Fibroblast of skin of left quadriceps (primary cell): ENCODE data around the gene HSD3B2.
"Not testable (repeated sequence)": the region's sequence is repeated elsewhere in the genome, so short reads cannot be mapped to it uniquely, and the experiment has no call there.

Source experiments
- DNase-seq, 2 experiments: peaks; one replicate each; pipeline ENCODE4 v3.0.0-alpha.2; 2013; ENCODE audit warnings: low read depth in 2 of 2

Gene HSD3B2

DNA sequence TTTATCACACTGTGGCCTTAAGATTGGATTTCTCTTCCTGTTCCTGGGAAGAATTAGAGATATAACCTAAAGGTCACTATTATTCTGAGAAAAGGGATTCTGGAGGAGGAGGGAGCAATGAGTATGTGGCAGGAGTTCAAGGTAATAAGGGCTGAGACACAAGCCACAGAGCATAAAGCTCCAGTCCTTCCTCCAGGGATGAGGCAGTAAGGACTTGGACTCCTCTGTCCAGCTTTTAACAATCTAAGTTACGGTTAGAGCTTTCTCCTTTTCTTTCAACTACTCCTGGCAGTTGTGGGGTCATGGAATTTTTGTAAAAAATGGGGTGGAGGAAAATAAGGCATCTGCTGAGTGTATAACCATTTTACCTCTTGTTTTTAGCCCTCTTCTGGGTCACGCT is at the start of gene HSD3B2:
HSD3B2 (plus strand) TSS at position 201 of the 400 bp plus-strand sequence. CDS start 270 bp downstream, outside the sequence.
- no peak for DNase-seq

DNA sequence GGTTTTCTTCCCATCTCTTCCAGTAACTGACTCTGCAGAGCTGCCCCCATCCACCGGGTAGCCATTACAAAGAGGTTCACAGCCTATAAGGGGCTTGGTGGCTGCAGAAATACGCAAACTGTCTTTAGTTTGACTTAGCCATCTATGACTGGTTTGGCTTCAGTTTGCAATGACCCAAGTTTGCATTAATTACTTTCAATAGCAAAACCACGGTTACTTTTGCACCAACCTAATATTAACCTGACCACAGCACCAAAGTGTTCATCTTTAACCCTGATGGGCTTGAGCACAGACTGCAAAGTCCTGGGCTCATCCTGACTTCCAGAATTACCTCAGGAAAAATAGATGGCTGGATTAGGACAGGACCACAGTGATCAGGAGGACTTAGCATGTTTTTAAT is 48.5 kb upstream of the HSD3B2 start:
- DNase-seq: no peak

DNA sequence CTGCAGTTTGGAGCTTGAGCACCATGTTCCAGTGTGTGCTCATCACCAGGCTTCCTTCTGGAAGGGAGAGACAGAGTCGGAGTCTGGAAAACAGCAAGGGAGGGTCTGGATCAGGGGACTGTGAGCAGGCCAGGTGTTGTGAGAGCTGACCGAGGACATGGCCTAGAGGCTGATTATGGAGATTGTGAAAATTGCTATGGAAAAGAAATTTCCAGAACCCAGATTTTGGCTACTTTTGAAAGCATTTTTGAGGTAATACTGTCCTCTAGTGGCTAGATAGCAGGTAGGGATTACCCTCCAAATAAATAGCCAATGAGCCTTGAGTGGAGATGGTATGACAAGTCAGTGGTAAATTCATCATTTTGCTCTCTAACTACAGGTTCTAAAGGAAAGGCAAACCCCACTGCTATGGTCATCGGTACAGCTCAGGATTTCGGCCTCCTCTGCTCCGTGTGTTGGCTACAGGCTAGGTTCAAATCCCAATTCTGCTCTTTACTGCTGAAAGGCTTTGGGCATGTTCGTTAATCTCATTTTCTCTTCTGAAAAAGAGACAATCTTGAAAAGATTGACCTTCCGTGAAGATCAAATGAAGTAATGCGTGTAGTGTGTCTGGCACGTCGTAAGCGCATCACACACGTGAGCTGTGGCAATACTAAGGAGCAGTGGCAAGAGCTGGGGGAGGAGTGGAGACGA is 47.4 kb upstream of the HSD3B2 start:
- peak; percentile 35 to 41 for DNase-seq

DNA sequence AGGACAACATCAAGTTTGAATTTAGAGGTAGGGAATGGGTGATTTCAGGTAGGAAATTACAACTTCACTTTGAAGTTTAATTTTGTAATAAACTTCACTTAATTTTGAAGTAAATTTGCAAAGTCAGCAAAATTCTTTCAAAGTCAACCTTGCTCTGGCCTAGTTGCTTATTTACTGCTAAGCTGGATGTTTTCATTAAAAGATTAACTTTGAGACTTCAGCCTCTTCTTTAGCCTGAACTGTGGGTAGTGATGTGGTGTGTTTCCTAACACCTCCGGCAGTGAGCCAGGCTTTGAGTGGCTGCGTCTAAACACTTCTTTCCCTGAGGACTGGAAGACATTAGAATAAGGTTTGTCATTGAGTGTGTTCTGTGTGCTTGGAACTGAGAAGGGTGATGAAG is 46.4 kb upstream of the HSD3B2 start, which contains the start of gene HAO2:
HAO2 (plus strand) TSS at position 232 of the 400 bp plus-strand sequence. CDS start 12,301 bp downstream, outside the sequence.
- DNase-seq: no peak

DNA sequence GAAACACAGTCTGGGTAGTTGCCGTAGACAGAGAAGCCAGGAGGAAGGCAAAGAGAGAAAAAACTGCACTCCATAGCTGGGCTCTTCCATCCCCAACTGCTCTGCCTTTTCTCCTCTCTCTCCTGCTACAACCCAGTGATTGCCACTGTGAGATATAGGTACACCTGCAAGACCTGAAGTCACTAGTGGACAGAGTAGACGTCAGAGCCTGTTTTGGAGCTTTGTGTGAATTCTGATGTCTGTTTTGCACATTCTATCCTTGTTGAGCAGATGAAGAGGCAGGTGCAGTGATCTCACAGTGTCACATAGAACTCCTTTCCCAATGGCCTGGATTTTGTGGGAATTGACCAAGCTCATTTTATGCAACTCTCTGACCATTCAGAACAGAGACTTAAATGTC is 44.2 kb upstream of the HSD3B2 start:
- no peak for DNase-seq

DNA sequence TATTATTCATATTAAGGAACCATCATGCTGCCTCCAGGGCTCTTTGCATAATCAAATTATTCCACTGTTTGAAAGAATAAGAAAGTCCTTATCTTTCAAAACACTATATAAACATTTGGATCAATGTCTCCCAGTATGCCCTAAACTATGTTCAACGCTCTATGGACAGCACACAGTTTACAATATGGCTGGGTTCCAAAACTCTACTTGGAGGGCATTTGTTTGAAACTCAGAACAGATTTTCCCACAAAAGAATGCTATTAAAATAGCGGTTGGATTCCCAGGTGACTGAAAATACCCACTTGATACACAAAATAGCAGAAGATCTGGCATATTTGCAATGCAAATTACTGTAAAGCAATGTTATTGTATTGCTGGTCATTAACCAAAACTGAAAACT is 43.1 kb upstream of the HSD3B2 start:
- DNase-seq: no peak

DNA sequence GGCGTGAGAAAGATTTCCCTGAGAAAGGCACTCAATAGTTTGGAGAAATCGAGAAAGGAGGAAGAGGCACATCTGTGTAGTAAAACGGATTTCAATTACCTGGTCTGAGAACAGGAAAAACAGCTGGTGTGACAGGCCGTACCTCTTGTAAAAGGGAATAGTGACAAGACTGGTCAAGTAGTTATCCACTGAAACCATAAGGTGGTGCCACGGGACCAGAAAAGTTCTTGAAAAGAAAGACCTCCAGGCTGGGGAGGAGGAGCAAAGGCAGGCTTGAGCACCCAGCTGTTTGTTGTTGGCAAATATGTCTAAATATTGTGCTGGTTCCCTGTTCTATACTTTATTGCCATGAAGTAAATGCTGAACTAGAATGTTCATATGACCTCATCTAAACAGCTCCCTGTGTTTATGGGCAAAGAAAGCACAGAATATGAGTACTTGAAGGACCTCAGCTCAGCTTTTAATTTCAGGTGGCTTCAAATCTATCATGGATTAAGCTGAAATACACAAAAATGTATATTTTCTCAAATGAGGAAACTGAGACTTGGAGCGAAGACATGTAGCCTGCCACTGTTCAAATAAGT is 42.4 kb upstream of the HSD3B2 start:
- DNase-seq: no peak

DNA sequence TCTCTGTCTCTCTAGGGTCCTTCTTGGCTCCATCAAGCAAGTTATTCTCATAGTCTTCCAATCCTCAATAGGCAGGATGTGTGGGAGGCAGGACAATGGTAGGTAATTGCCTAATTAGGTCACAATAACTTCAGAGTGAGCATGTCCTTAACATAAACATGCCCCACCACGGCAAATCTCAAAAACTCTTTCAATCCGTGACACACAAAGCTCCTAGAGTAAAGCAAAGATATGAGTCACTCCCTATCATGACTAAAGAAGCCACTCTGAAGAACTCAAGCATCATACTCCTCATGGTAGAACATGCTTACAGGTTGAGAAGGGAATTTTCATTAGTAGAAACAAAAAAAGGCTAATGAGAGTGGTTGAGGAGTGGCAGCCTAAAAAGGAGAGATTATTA is 41.5 kb upstream of the HSD3B2 start:
- DNase-seq: no peak

DNA sequence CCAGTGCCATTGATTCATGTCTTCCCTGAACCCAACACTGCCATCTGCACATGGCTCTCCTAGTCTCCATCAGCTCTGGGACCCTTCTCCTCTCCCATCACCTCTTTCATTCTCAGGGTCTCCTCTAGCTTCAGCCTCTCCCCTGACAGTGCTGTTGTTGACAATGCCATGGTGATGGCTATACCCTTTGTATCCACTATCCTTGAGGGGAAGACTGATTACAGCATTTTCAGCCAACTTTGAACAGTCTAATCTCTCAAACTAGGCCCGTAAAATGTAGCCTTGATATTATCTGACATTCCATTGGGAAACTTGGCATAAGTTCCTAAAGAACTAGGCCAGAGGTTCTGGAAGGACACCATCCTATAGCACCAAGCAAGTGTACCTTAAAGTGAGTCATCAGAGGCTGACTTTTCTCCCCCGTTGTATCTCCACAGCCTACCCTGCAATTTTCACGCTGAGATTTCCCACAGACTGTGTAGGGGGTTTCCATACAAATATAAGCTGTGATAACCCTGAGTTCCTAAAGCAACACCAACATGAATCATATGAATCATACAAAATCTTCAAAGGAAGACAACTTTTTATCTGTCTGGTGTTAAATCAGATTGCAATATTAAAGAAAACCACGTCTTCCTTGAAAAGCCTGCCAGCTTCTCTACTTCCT is 40.6 kb upstream of the HSD3B2 start:
- DNase-seq: no peak

DNA sequence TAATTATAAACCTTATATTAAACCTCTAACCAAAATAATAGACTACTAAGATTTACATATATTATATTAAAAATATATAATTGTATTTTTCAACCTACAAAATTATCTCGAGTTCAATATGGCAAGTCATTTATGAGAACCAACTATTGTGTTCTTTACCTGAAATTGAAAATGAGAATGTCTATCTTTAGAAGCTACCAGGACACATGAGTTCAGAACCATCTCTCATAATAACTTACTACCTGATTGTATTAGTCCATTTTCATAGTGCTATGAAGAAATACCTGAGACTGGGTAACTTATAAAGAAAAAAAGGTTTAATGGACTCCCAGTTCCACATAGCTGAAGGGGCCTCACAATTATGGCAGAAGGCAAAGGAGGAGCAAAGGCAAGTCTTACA is 39.6 kb upstream of the HSD3B2 start:
- DNase-seq: no peak

DNA sequence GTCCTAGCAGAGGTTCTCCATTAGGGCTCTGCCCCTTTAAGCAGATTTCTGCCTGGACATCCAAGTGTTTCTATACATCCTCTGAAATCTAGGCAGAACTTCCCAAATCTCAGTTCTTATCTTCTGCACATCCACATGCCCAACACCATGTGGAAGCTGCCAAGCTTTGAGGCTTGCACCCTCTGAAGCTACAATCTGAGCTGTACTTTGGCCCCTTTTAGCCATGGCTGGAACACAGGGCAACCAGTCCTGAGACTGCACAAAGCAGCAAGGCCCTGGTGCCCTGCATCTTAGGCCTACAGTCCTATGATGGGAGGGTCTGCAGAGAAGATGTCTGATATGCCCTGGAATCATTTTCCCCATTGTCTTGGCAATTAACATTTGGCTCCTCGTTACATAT is 38.4 kb upstream of the HSD3B2 start:
- DNase-seq: no peak

DNA sequence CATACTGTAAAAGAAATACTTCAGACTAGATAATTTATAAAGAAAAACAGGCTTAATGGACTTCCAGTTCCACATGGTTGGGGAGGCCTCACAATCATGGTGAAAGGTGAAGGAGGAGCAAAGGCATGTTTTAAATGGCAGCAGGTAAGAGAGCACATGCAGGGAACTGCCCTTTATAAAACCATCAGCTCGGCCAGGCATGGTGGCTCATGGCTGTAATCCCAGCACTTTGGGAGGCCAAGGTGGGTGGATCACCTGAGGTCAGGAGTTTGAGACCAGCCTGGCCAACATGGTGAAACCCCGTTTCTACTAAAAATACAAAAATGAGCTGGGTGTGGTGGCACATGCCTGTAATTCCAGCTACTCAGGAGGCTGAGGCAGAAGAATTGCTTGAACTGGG is 37.4 kb upstream of the HSD3B2 start:
- not testable (repeated sequence) for DNase-seq

DNA sequence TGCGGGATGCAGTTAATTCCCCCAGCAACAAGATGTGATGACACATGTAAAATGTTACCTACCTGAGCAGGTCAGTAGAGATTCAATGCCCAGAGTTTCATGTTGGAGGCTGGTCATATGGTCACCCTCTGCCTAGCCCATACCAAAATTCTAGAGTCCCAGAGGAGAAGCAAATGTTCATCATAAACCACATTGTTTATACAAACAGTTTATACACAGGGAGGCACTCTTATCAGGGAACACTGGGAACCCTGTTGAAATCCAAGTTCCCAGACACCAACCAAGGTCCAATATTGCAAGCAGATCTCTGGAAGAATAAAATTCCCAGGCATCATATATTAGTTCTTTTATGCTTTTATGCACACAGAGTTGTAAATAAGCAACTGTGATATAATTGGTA is 35.8 kb upstream of the HSD3B2 start:
- DNase-seq: no peak

DNA sequence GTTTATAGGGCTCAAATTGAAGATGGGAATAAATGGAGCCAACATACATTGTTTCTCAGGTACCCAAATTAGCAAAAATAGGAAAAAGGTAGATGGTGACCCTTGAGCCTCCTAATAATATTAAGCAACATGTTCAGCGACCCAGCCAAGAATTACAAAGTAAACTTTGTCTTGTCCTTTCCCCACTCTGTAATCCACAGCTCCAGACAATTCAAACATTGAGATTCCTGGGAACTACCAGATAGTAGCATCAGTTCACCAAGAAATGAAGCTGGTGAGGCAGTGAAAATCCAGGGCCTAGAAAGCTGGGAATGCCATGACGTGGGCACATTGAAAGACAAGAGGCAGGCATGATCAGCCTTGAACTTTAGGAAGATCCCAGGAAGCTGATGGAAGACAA is 34.6 kb upstream of the HSD3B2 start:
- no peak for DNase-seq

DNA sequence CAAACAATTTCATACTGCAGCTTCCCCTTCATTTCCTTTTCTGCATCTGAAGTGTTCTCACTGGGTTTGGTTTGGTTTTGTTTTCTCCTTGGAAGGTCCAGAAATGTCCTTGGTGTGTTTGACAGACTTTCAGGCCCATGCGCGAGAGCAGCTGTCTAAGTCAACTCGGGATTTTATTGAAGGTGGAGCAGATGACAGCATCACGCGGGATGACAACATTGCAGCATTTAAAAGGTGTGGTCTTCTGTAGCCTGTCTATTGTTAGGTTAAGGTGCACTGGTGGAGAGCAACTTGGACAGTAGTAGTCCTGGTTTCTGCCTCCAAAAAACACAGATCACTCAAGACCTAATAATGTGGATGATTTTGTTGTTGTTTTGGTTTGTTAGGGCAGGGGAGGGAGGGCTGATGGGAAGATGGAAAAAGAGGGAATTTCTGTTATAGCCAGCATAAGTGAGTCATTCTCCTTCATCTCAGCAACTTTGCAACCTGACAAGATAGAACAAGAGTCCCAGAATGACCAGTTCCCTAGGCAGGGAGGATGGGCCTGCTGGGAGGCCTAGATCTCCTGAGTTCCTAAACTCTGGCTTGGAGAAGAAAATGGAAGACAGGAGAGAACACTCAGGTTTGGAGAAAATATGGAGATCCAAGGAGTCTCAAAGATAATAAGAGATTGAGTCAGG is 33.8 kb upstream of the HSD3B2 start:
- DNase-seq: no peak

DNA sequence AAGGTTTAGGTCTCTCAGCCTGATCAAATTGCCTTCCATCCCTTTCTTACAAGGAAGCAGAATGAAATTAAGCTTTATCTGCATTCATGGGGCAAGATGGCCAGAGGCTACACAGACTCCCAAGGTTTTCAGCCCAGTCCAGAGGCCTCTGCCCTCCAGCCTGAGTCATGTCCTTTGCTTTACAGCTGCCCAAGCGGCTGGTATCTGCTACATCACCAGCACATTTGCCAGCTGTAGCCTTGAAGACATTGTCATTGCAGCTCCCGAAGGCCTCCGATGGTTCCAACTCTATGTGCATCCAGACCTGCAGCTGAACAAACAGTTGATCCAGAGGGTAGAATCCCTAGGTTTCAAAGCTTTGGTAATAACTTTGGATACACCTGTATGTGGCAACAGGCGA is 30.4 kb upstream of the HSD3B2 start:
- DNase-seq: no peak

DNA sequence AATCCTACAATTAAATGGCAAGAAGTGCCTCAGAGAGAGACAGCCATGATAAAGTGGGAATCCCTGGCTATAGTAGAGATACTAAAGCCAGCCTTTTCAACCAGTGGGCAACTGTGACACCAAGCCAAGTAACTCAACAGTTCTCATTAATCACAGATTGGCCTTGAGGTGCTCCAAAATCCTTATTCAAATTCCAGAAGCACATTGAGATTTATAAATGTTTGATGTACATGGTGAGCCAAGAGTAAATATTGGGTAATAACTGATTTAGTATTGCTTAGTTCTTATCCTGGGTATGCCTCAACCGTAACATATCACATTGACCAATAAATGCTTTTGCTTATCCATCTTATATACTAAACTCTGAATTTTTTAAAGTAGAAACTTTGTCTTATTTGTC is 29.3 kb upstream of the HSD3B2 start:
- no peak for DNase-seq

DNA sequence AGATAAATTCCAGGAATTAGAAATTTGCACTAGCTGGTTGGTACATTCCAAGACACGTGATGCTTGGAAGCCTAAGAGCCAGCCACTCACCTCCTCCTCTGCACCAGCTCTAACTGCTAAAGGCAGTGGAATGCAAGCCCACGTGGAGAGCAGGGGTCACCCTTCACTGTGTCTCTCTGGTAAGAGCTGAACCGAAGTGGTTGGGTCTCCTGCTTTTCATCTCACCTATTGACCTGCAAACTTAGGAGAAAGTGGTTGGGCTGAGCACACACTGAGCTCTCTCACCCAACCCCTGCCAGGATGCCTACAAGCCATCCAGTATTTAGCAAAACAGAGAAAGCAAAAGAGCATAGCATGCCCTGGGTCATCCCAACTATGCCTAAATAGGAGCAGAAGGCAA is 27.1 kb upstream of the HSD3B2 start:
- no peak for DNase-seq

DNA sequence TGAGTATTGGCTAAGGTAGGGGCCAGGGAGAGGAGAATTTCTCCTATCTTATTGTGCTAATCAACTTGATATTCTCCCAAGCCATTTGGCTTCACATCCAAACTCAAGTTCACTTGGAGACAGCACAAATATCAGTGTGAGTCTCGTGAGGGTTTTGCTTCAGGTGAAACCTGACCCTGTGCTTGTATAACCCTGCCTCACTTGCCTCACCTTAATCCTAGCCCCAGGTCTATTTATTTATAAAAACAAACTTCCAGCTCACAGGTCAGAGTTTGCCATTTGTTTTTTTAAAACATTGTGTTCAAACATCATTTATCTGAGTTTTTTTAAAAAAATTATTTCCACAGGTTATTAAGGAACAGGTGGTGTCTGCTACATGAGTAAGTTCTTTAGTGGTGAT is 26.5 kb upstream of the HSD3B2 start:
- DNase-seq: no peak

DNA sequence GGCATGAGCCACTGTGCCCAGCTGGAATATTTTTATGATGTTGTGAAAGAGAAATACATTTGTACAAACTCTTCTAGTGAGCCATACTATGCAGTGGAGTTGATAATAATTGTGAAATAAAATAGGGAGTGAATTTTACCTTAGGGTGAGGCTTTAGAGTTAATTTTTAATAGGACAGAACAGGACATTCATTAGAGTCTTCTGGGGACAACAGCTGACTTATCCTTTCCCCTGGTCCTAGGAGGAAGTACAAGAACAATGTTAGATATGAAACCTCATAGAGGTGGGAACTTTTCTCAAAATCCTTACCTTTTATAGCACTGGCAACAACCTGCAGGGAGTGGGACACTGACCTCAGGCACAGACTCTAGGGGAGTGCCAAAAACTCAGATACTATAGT is 24.4 kb upstream of the HSD3B2 start:
- DNase-seq: no peak

DNA sequence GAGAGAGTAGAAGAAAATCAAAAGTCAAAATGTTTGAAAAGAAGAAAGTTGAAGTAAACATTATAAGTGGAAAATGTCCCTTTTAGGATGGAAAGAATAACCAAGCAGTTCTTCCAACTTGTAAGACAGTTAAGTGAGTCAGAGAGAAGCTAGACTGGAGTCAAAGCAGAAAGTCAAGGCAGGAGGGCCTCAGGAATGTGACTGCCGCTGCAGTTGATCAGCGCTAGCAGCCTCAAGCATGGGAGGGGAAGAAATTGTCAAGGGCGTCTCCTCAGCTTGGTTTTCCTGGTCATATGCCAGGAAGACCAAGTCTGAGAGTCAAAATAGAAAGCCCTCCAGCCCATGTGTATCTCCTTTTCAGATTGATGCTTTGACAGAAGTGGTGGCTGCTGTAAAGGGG is 23.2 kb upstream of the HSD3B2 start:
- DNase-seq: no peak

DNA sequence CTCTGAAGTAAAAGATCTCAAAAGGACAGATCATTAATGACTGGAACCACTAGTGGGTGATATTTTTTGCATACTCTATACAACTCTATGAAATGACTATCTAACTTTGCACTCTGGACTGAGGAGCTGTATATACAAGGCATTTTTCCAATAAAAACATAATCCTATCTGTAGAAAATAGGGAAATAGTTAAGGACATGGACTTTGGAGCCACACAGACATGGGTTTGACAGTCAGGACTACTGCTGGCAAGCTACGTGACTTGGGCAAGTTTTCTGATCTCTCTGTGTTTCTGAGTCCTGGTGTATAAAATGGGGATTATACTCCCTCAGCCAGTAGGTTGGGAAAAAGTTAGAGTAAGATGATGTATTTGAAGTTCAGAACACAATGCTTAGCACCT is 20.9 kb upstream of the HSD3B2 start:
- no peak for DNase-seq

DNA sequence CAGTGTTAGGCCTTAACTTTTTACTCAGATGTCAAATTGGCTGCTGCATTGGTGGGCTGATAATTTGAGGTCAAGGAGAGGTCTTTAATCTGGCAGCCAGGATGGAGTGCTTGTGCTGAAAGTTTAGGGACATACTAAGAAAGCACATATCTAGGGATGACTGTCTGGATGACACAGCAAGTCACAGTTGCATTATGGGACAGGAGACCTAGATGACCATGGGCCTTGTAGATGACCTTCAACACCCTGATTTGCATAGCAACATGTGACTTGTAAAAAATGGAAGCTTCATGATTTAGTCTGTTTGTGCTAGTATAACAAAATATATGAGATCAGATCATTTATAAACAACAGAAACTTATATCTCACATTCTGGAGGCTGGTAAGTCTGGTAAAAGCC is 18.0 kb upstream of the HSD3B2 start:
- no peak for DNase-seq
